Esophagus squamous epithelium (tissue), 4 donors: ENCODE measurements around the gene SNX20.

Source experiments
- POLR2A ChIP-seq, 4 donors: fragments of 450-650 bp; IDR thresholded peaks; one replicate each; pipeline ENCODE4 v1.6.1; 2017; ENCODE audit warnings: antibody characterized with exemption in 4 of 4, mild to moderate bottlenecking in 4 of 4, moderate library complexity in 3 of 4
- TF ChIP-seq, protein P1 (sequence below), 6 experiments: fragments of 450-650 bp in 4 of 6; fragments of 200-600 bp in 2 of 6; sonication (generic) in 2 of 6; IDR thresholded peaks; one replicate each; pipeline ENCODE4 v1.5.1; 2016 to 2019; ENCODE audit warnings: antibody characterized with exemption in 6 of 6, mild to moderate bottlenecking in 4 of 6, moderate library complexity in 4 of 6

DNA sequence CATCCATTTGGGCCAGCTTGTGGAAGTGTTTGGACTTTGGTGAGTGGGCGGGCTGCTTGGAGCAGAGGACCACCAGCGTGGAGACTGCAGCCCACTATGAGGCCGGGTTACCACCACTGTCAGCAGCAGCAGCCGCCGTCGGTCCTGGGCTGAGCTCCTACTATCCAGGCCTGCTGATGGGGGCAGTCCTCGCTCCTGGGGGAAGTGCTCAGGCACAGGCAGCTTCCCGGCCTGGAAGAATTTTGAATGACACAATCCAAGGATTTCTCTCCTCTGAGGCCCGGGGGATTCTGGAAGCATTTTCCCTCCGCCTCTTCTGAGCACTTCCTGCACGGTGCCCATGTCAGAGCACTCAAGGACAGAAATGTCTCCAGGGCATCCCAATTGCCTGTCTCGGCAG is 7.0 kb upstream of the SNX20 start:
- TF ChIP-seq, protein P1, sequence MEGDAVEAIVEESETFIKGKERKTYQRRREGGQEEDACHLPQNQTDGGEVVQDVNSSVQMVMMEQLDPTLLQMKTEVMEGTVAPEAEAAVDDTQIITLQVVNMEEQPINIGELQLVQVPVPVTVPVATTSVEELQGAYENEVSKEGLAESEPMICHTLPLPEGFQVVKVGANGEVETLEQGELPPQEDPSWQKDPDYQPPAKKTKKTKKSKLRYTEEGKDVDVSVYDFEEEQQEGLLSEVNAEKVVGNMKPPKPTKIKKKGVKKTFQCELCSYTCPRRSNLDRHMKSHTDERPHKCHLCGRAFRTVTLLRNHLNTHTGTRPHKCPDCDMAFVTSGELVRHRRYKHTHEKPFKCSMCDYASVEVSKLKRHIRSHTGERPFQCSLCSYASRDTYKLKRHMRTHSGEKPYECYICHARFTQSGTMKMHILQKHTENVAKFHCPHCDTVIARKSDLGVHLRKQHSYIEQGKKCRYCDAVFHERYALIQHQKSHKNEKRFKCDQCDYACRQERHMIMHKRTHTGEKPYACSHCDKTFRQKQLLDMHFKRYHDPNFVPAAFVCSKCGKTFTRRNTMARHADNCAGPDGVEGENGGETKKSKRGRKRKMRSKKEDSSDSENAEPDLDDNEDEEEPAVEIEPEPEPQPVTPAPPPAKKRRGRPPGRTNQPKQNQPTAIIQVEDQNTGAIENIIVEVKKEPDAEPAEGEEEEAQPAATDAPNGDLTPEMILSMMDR (IDR thresholded peaks at IDR 0.05): no peak
- no peak for TF ChIP-seq POLR2A (IDR thresholded peaks at IDR 0.05)
